GM18505 (cell line): ENCODE data around the gene CPSF3.
A peak's percentile ranks its signal among the peaks of the same experiment; 100 is the strongest.

Experiments
- ATAC-seq: cut with Tn5 transposase; IDR thresholded peaks from one replicate; pipeline ENCODE4 v1.9.1; 2021; ENCODE audit not compliant: unreplicated experiment
- POLR2A ChIP-seq: IDR thresholded peaks from 4 replicates; pipeline ENCODE4 v1.6.1; 2011; ENCODE audit warnings: borderline replicate concordance; ENCODE audit not compliant: insufficient read depth, insufficient read length; ENCODE audit errors: extremely low read depth

The CPSF3 gene

DNA sequence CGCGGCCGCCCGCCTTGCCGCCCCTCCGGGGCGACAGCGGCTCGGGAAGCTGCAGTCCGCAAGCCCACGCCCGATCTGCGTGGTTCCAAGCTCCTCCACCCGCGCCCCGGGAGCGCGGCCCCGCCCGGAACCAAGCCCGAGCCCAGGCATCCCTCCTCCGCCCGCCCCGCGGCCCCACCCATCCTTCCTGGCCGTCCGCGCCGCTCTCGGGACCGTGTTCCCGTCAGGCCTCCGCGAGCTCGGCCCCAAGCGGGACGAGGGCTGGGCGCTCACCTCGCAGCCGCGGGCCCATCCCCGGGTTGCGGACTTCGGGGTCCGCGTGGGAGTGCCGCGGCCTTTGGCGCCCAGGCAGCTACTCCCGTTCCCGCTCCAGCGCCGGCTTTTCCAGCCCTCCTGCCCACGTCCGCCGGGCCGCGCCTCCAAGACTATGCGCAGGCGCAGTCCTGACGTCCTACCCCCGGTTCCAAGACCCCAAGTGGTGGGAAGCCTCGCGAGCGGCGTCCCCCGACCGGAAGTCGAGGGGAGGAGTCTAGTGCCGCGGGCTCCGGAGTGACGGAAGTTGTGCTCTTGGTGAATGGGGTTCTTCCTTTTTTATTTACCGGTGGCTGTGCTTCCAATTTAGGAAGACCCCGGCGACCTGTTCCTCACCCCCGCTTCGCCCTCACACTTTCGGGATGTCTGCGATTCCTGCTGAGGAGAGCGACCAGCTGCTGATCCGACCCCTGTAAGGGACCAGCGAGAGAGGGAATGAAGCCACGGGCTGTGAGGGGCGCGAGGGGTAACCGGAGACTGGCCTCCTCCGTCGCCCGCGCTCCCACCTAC is at the start of gene CPSF3, which contains the start of gene ITGB1BP1:
Gene CPSF3, plus strand, starts transcription at position 555 of the 822 bp plus-strand sequence. Its CDS starts 120 bp downstream, at position 675.
Gene ITGB1BP1, minus strand, starts transcription at position 429 of the 822 bp plus-strand sequence. CDS start 4,831 bp downstream, outside the sequence.
- ATAC-seq, result peak; percentile 77
- TF ChIP-seq POLR2A, result peak; percentile 77

DNA sequence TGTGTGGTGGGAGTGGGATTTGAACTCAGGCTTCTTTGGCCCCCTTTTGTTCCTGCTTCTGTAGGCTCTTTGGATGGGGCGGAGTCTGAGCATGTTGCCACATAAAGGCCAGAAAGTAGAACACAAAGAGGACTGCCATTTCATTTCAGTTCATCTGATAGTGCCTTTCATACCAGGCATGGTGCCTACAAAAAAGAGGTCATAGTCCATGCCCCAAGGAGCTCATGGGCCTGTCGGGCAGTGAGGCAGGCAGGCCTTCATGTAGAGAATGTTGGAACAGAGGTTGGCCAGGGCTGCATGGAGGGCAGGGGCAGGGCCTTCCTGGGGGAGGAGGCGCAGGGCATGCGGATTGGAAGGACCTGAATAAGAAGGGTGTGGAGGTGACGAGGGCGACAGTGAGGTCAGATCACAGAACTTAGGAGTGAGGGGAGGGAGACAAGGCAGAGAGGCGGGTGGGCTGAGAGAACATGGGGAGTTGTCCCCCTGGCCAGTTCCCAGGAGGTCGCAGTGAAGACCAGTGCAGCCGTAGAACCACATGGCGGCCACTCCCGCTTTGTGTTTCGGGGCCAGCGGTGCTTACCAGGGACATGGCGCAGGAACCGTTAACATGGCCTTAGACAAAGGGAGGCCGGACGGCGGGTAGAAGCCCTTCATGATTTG is 49.3 kb upstream of the CPSF3 start:
- ATAC-seq, result no peak
- no peak for TF ChIP-seq POLR2A

DNA sequence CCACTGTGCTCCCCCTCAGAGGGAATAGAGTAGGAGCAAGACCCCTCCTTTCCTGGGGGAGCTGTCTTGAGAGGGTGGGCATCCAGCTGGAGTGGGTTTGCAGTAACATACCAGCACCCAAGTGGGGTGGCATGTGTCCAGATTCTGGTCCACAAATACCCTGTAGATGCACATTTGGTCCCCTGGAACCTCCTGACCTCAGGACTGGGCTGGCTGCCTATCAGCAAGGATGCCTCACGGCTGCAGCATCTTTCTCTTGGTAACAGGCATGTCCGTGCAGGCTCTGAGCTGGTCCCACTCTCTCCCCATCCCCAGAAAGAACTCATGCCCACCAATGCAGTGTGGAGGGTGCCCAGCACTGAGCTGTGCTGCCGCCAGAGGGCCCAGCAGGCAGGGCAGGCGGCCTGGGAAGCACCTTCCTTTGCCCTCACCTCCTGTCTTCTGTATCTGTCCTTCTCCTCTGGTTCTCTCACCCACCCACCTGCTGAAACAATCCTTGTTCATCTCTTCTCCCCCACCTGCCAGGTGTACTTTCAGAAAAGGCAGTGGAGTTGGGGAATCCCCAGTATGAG is 47.5 kb upstream of the CPSF3 start:
- TF ChIP-seq POLR2A, result no peak
- no peak for ATAC-seq

DNA sequence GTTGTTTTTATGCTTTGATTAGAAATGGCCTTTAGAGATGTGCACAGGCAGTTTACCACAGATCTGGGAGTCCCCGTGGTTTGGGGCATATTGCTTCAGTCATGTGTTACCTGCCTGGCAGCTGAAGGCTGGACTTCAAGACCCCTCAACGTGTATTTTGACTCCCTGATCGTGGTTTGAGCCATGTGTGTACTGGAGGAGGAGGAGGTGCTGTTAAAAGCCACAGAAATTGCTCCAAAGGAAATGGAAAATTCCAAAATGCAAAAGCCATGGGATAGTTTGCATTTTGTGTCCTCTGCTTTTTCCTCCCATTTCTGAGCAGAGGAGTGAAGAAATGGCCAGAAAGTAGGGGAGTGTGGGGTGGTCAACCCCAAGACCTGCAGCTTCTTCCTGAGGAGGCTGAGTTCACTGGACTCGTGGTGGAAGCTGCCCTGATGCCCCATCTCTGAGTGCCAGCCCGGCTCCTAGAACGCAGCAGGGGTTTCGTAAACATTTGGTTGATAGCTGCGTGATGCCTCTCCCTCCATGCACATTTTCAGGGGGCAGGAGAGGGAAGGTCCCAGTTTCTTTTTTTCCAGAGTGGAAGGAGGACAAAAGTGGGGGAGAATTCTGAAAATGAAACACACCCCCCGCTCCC is 45.9 kb upstream of the CPSF3 start:
- ATAC-seq, result no peak
- TF ChIP-seq POLR2A, result no peak

DNA sequence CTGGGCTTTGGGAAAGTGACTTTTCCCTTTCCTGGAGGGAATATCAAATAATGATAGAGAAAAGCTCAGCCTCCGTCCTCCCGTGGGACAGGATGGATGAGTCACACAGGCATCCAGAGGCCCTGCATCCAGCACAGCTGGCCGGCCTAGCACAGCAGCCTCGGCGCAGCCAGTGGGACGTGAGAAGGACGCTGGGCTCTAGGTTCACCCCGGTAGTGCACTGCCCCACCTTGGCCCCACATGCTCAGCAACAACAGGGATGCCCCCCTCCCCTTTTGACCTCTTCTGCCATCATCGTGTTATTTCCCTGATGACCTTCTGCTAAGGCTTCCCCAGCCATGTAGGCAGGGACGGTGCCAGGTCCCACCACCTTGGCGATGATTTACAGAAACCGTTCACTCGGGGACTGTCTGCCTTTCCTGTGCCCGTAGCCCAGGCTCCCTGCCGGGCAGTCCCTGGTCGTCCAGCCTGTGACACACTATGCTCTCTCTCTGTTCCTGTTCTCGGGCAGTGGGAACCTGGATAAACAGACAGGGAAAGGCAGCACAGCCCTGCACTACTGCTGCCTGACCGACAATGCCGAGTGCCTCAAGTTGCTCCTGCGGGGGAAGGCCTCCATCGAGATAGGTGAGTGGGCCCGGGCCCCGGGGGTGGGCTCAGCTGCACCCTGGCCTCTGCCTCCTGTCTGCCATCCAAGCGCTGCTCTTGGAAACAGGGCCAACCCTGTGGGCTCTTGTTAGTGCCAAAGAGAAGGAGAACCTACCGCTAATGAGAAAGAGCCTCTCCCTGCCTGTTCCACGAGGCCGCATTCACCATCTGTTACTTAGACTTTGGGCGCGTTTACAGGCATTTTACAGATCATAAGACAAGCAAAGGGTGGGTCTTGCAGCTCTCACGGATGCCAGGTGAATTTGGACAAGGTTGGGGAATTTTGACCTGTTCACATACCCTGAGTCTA is 44.7 kb upstream of the CPSF3 start:
- TF ChIP-seq POLR2A, result no peak
- no peak for ATAC-seq

DNA sequence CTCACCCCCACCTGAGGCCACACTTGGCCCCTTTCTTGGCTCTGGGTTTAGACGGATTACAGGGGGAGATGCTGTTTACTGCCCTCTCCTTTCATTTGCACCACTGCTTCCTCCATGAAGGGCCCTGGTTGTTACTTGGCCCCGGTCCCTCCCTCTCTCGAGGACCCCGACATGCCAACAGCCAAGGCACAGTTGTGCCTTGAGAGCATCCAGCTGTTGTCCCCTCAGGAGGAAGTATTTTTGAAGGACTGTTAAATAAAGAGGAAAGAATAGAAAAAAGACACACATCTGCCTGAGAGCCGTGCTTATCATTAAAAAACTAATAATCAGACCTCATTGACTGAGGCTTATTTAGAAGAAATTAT is 44.1 kb upstream of the CPSF3 start:
- no peak for ATAC-seq

DNA sequence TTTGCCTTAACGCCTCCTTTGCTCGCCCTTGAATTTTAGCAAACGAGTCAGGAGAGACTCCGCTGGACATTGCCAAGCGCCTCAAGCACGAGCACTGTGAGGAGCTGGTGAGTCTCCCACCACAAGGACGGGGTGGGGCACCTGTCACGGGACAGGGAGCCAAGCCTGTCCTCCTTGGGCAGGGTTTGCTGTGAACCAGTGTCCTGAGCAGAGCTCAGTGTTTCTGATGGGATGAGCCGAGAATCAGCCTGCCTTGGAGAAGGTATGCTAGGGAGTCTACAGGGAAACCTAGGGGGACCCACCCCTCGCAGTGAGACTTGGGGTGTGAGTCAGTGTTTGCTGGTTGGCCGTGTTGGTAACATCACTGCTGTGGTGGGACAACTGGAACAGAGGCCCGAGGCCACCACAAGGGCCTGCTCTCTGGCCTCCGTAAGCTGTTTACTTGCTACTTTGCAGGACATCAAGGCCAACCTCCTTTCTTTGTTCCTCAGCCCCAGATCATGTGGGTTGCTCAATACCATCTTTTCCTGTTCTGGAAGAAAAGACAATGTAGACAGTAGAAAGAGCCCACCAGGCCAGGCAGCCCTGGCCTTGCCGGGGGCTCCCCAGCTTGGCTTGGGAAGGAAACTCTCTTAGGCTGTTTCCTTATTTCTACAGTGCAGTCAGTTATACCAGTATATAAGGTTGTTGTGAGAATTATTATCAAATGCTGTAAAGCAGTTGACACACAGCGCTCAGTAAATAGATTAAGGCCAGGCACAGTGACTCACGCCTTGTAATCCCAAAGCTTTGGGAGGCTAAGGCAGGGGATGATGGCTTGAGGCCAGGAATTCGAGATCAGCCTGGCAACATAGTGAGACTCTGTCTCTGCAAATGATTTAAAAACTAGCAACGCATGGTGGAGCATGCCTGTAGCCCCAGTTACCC is 42.5 kb upstream of the CPSF3 start:
- TF ChIP-seq POLR2A, result no peak
- ATAC-seq, result no peak

More for the DNA sequence above, 44.1 kb upstream of the CPSF3 start:
- no peak for TF ChIP-seq POLR2A

DNA sequence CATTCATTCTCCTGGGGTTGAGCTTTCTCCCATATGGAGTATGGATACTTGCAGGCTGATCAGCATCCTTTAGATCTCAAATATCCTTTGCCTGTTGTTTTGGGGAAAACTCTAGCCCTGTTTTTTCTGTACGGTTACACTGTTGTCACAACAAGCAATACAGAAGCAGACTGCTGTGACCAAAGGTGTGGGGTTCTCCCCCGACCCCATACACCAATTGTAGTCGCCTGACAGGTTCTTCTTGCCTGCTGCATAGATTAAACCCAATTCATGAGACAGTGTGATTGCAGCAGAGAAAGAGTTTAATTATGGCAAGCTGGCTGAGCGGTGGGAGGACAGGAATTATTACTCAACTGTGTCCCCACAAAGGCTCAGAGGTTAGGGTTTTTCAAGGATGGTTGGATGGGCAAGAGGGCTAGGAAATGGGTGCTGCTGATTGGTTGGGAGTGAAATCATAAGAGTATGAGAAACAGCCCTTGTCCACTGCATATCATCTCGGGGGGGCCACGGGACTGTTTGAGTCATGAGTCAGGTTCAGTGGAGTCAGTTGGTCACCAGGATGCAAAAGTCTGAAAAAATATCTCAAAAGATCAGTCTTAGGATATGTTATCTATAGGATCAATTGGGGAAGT is 40.7 kb upstream of the CPSF3 start:
- no peak for TF ChIP-seq POLR2A
- ATAC-seq, result no peak

DNA sequence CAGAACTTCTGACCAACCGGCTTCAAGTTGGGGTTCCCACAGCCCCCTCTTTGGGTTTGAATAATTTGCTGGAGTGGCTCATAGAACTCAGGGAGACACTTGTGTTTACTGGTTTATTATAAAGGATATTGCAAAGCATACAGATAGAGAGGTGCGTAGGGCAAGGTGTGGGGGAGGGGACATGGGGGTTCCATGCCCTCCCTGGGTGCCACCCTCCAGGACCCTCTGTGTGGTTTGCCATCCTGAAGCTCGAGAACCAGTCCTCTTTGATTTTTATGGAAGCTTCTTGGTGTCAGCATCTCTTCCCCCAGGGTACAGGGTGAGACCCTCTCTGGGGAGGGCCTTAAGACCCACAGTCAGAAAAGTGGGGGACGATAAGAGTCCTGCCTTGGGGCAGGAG is 38.9 kb upstream of the CPSF3 start:
- no peak for ATAC-seq
- TF ChIP-seq POLR2A, result no peak

DNA sequence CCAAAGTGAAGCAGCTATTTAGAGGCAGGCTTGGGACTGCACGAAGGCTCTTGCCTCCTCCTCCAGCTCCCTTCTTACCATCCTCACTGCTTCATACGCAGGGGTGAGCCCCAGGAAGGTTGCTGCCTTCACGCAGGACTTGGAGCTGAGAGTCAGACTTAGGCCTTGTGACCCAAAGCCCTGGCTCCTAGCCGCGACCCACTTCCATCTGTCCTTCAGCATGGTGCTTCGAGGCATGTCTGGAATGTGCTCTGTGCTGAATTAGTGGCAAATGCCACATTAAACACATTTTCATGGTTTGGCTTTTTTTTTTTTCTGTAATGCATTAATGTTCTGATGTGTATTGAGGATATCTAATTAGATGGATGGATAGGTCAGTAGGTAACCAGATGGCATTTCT is 37.6 kb upstream of the CPSF3 start:
- no peak for TF ChIP-seq POLR2A
- no peak for ATAC-seq

DNA sequence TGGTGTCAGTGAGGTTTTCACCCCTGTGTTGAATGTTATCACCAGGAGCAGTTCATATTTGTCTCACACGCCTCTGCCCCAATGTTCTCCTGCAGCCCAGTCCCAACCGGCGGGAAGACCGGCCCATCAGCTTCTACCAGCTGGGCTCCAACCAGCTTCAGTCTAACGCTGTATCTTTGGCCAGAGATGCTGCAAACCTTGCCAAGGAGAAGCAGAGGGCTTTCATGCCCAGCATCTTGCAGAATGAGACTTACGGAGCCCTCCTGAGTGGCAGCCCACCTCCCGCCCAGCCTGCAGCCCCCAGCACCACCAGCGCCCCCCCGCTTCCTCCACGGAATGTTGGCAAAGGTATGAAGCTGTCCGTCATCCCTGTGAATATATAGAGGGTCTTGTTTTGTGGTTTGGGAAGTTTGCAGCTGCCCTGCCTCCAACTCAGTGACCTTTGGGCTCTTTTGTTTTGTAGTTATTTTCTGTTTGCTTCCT is 35.2 kb upstream of the CPSF3 start:
- TF ChIP-seq POLR2A, result no peak

More for the DNA sequence above, 35.2 kb upstream of the CPSF3 start:
- no peak for ATAC-seq
